GM21576 (cell line): ENCODE data around the gene STPG3.
"Not testable (repeated sequence)": the region's sequence is repeated elsewhere in the genome, so short reads cannot be mapped to it uniquely, and the experiment has no call there.

ENCODE experiments used
- ATAC-seq: cut with Tn5 transposase; IDR thresholded peaks from one replicate; pipeline ENCODE4 v1.9.1; 2021; ENCODE audit warnings: mild to moderate bottlenecking, moderate library complexity; ENCODE audit not compliant: unreplicated experiment

The STPG3 gene

GRCh38 chr9:137244486-137245449 lies 6.3 kb upstream of the STPG3 start:
- ATAC-seq: no peak

GRCh38 chr9:137245450-137246421 lies 5.3 kb upstream of the STPG3 start:
- ATAC-seq: no peak

GRCh38 chr9:137247135-137247915 lies 3.8 kb upstream of the STPG3 start:
- ATAC-seq: no peak

GRCh38 chr9:137247916-137248175 lies 3.2 kb upstream of the STPG3 start:
- no peak for ATAC-seq

GRCh38 chr9:137250329-137251193 lies 525 bp upstream of the STPG3 start:
- ATAC-seq: no peak

GRCh38 chr9:137251490-137252268 lies 593 bp downstream of the STPG3 start:
- ATAC-seq: no peak

- no peak for ATAC-seq
These were observed 1.7 kb downstream of the STPG3 start for GRCh38 chr9:137252555-137253506.

GRCh38 chr9:137253717-137254623 lies 2.9 kb downstream of the STPG3 start:
- ATAC-seq: no peak

GRCh38 chr9:137254624-137255447 lies 3.8 kb downstream of the STPG3 start, which contains the start of gene NELFB:
Gene NELFB (plus strand): TSS chr9:137255327.
- peak; percentile 65 for ATAC-seq

GRCh38 chr9:137255448-137256114 lies 4.5 kb downstream of the STPG3 start:
- no peak for ATAC-seq

- ATAC-seq: no peak
These were observed 5.3 kb downstream of the STPG3 start for GRCh38 chr9:137256362-137256761.

GRCh38 chr9:137256856-137257255 lies 5.8 kb downstream of the STPG3 start:
- ATAC-seq: no peak

- ATAC-seq: not testable (repeated sequence)
These were observed 11.3 kb downstream of the STPG3 start for GRCh38 chr9:137262173-137262908.

GRCh38 chr9:137262909-137263285 lies 11.8 kb downstream of the STPG3 start:
- no peak for ATAC-seq

- ATAC-seq: no peak
These were observed 12.4 kb downstream of the STPG3 start for GRCh38 chr9:137263506-137263905.
